Tibial nerve (tissue), 4 donors: ENCODE data around the gene DUS3L.

Experiments used
- EP300 ChIP-seq, 2 donors: sonication (generic); formaldehyde crosslinking; IDR thresholded peaks; one replicate each; pipeline ENCODE4 v1.6.1; 2017; ENCODE audit warnings: antibody characterized with exemption in 2 of 2, mild to moderate bottlenecking in 1 of 2
- POLR2A ChIP-seq, 2 donors: fragments of 450-650 bp; IDR thresholded peaks; one replicate each; pipeline ENCODE4 v1.6.1; 2017; ENCODE audit warnings: antibody characterized with exemption in 2 of 2, mild to moderate bottlenecking in 2 of 2, moderate library complexity in 2 of 2
- TF ChIP-seq, protein P1 (sequence below), 5 experiments: fragments of 200-600 bp in 3 of 5; fragments of 450-650 bp in 2 of 5; sonication (generic) in 3 of 5; IDR thresholded peaks; one replicate each; pipeline ENCODE4 v1.5.1; 2016 to 2019; ENCODE audit warnings: antibody characterized with exemption in 5 of 5, mild to moderate bottlenecking in 3 of 5, moderate library complexity in 2 of 5

DNA sequence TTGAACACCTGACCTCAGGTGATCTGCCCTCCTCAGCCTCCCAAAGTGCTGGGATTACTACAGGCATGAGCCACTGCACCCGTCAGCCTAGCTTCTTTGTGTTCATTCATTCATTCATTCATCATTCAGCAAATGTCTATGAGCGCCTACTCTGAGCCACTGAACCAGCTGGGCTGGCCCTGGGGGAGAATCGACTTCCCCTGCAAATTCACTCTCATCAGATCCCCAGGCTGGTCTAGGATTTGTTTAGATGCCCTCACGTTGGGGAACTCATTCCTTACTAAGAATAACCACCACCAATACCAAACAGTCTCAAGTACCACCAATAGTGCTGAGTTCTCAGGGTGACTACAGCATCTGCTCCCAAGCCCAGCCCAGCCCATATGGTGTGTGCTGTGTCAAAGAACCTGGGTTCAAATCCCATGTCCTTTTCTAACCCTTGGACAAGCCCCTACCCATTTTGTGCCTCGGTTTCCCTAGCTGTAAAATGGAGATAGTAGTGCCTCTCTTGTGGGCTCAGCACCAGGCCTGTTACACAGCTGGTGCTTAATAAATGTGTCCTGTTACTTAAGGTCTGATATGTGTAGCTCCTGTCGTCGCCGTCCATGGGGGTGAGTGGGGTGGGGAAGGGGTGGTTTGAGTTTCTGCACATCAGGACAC lies 30.7 kb upstream of the DUS3L start:
- TF ChIP-seq, protein P1, sequence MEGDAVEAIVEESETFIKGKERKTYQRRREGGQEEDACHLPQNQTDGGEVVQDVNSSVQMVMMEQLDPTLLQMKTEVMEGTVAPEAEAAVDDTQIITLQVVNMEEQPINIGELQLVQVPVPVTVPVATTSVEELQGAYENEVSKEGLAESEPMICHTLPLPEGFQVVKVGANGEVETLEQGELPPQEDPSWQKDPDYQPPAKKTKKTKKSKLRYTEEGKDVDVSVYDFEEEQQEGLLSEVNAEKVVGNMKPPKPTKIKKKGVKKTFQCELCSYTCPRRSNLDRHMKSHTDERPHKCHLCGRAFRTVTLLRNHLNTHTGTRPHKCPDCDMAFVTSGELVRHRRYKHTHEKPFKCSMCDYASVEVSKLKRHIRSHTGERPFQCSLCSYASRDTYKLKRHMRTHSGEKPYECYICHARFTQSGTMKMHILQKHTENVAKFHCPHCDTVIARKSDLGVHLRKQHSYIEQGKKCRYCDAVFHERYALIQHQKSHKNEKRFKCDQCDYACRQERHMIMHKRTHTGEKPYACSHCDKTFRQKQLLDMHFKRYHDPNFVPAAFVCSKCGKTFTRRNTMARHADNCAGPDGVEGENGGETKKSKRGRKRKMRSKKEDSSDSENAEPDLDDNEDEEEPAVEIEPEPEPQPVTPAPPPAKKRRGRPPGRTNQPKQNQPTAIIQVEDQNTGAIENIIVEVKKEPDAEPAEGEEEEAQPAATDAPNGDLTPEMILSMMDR (IDR thresholded peaks at IDR 0.05), result no peak
- TF ChIP-seq POLR2A (IDR thresholded peaks at IDR 0.05) (no peak), EP300 (IDR thresholded peaks at IDR 0.05) (no peak)
